ENCODE results near the gene KLC4. TPM values are rescaled to one million over a fixed set of nuclear protein-coding genes. Genes with fewer than 3 reads are reported as not detected.
A peak's percentile ranks its signal among the peaks of the same experiment; 100 is the strongest.

The KLC4 gene
- 9.1 and 10.2 TPM in 2 replicates for polyA plus RNA-seq (2011; rRNA removed)
- polyA minus RNA-seq (2011; rRNA and poly(A)+ RNA removed), result 10.4 and 14.7 TPM in 2 replicates

DNA sequence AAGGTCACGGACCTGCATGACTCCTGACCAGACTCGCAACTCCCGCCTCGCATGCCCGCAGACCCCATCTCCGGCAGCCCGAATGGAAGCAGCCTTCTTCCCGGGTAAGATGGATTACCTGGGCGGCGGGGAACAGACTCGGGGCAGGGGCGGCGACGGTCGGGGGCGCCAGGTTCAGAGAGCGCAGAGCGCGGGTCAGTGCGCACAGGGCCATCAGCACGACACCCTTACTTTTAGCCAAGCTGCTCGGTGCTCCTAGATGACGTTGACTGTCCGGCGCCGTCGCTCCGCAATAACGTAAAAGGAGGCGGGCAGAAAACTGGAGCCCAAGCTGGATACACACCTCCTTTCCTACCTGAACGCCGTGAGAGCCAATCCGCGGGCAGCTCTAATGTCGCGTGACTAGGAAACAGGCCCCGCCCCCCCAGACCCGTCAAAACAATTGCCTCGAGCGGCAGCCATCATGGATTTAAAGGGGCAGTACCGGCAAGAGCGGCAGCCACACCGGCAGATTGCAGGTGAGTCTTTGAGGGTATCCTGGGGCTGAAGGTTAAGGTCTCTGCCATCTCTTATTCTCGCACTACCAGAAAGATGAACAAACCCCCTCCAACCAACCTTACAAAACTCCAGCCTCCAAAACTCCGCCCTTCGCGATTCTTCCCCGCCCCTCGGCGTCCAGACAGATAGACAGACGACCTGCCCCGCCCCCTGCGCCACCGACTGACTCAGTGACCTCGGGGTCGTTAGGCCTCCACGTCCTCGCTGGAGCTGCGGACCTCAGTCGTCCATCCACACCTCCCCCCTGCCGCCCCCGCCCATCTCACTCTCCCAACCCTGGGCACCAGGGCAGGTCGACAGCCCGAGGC lies at the start of gene KLC4, which contains the start of gene MRPL2:
TSS of gene KLC4 (plus strand) at position 464 of the 866 bp plus-strand sequence. CDS start 1,705 bp downstream, outside the sequence.
TSS of gene MRPL2 (minus strand) at position 267 of the 866 bp plus-strand sequence. CDS start at position 214, 53 bp downstream.
- no peaks in the 10 kb centered on the region; the same call in 1 of the 2 replicates for H3K9me3 ChIP-seq (ENCODE audit: control insufficient read depth, insufficient read depth, low read length)
- CTCF ChIA-PET, result interaction anchor here (0.6 to 1.4 kb wide), 4 partner anchors 69 to 111 kb away, joined by 3 to 6 read pairs (median 4); no protein-coding TSS in a partner anchor
- H3K27me3 ChIP-seq (ENCODE audit: control insufficient read depth, insufficient read depth, low read length), result no peaks in the 10 kb centered on the region
- peak within 1 kb of the TSS; percentile 65 for H3K27ac ChIP-seq (ENCODE audit: low read depth, low read length)
- POLR2A ChIA-PET, result interaction anchor here (0.5 to 2.4 kb wide), 7 partner anchors 16 to 1271 kb away, joined by 3 to 21 read pairs (median 4); partner anchors contain the start of genes PPP2R5D, PTK7 and RRP36
- TF ChIP-seq, protein P1, sequence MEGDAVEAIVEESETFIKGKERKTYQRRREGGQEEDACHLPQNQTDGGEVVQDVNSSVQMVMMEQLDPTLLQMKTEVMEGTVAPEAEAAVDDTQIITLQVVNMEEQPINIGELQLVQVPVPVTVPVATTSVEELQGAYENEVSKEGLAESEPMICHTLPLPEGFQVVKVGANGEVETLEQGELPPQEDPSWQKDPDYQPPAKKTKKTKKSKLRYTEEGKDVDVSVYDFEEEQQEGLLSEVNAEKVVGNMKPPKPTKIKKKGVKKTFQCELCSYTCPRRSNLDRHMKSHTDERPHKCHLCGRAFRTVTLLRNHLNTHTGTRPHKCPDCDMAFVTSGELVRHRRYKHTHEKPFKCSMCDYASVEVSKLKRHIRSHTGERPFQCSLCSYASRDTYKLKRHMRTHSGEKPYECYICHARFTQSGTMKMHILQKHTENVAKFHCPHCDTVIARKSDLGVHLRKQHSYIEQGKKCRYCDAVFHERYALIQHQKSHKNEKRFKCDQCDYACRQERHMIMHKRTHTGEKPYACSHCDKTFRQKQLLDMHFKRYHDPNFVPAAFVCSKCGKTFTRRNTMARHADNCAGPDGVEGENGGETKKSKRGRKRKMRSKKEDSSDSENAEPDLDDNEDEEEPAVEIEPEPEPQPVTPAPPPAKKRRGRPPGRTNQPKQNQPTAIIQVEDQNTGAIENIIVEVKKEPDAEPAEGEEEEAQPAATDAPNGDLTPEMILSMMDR (IDR thresholded peaks at IDR 0.05; ENCODE audit: low read depth, low read length), result no peak
- DNase-seq (ENCODE audit: low read depth, low spot score), result peak; percentile 93
- H3K4me3 ChIP-seq (ENCODE audit: low read depth, low read length), result peak within 1 kb of the TSS; percentile 100

DNA sequence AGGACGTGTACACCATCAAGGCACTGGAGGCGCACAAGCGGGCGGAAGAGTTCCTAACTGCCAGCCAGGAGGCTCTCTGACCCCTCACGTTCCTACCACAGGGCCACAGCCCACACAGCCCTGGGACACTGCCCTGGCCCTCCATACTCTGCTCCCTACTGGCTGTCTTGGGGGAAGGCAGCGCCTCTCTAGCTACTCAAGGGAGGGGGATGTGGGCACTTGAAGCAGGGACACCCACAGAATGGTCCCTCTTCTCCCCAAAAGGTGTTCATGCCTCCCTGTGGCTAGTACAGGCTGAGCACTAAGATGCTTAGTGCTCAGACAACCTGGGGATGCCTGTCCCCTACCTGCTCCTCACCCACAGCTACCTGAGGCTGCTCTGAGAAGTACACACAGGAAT lies 48.2 kb upstream of the KLC4 start:
- H3K4me3 ChIP-seq (ENCODE audit: low read depth, low read length), result no peak overlapping the region
- no peaks in the 10 kb centered on the region for H3K9me3 ChIP-seq (ENCODE audit: control insufficient read depth, insufficient read depth, low read length)
- TF ChIP-seq, protein P1 (IDR thresholded peaks at IDR 0.05; ENCODE audit: low read depth, low read length), result no peak
- no peaks in the 10 kb centered on the region for H3K27me3 ChIP-seq (ENCODE audit: control insufficient read depth, insufficient read depth, low read length)
- no peak overlapping the region for H3K27ac ChIP-seq (ENCODE audit: low read depth, low read length)
- DNase-seq (ENCODE audit: low read depth, low spot score), result no peak
- POLR2A ChIA-PET, result interaction anchor here (0.5 to 0.7 kb wide), 2 partner anchors 82 to 241 kb away, joined by 5 read pairs; partner anchors contain the start of gene CNPY3
- CTCF ChIA-PET, result no interaction called here

DNA sequence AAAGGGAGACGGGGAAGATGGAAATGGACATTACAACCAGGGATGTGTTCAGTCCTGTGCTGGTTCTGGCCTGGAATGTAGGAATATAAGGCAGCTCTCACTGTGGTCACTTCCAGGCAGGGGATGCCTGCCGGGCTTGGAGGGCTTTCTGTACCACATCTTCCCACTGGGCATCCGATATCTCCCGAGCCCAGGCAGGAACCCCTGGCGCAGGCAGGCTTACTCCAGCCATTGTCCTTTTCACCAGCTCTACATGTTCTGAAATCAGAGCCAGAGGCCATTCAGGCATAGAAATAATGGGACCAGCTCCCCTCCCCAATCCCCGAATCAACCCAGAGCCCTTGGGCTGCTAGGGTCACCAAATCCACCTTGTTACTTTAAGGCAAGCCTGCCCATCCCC lies 47.1 kb upstream of the KLC4 start:
- Histone ChIP-seq H3K27ac (ENCODE audit: low read depth, low read length) (no peak overlapping the region), H3K9me3 (ENCODE audit: control insufficient read depth, insufficient read depth, low read length) (no peaks in the 10 kb centered on the region), H3K4me3 (ENCODE audit: low read depth, low read length) (peak overlapping the region; percentile 79), H3K27me3 (ENCODE audit: control insufficient read depth, insufficient read depth, low read length) (no peaks in the 10 kb centered on the region)
- CTCF ChIA-PET, result interaction anchor here (1.0 kb wide), 1 partner anchor 350 kb away, joined by 3 read pairs; no protein-coding TSS in a partner anchor
- POLR2A ChIA-PET, result no interaction called here
- TF ChIP-seq, protein P1 (IDR thresholded peaks at IDR 0.05; ENCODE audit: low read depth, low read length), result no peak
- DNase-seq (ENCODE audit: low read depth, low spot score), result no peak

DNA sequence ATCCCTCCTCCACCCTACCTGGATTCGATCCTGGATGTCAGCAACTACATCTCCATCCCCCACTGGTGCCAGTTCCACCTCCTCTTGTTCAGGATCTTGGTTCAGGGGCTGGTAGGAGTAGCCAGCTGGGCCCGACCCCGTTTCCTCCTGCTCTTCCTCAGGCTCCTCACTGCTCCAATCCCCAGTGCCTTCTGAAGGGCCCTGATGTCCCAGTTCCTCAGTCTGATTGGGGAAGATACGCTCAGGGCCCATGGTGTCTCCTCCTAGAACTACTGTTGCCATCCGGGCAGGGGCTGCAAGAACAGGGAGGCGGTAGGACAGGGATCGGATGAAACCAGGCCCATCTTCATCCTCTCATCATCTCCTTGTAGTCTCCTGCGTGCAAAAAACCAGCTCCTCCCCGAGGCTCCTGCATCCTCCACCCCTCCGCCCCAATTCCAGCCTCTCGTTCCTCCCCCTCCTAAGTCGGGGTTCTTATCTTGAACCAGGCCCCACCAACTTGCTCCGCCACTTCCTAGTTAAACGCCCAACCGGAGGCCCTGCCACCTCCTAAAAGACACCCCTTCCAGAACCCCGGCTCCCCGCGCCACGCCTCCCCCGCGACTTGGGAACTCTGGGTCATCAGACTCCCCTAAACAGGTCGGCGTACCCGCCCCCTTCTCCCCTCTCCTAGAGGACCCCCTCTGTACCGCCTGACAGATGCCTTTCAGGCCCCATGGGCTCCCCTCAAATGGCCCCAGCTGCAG lies 46.2 kb upstream of the KLC4 start:
- TF ChIP-seq, protein P1 (IDR thresholded peaks at IDR 0.05; ENCODE audit: low read depth, low read length), result no peak
- ChIA-PET POLR2A (interaction anchor here (1.3 to 2.3 kb wide), 4 partner anchors 8 to 84 kb away, joined by 4 to 25 read pairs (median 10); partner anchors contain the start of genes CNPY3, CUL7 and PPP2R5D), CTCF (interaction anchor here (1.0 to 2.1 kb wide), 3 partner anchors 112 to 351 kb away, joined by 3 to 7 read pairs (median 6); no protein-coding TSS in a partner anchor)
- DNase-seq (ENCODE audit: low read depth, low spot score), result no peak
- H3K9me3 ChIP-seq (ENCODE audit: control insufficient read depth, insufficient read depth, low read length), result no peaks in the 10 kb centered on the region; the same call in 1 of the 2 replicates
- H3K27ac ChIP-seq (ENCODE audit: low read depth, low read length), result peak overlapping the region; percentile 31
- H3K4me3 ChIP-seq (ENCODE audit: low read depth, low read length), result peak overlapping the region; percentile 79
- no peaks in the 10 kb centered on the region for H3K27me3 ChIP-seq (ENCODE audit: control insufficient read depth, insufficient read depth, low read length)
